IMR-90 (cell line): ENCODE measurements around the gene SLC25A38. TPM values are rescaled to one million over a fixed set of nuclear protein-coding genes. Genes with fewer than 3 reads are reported as not detected.

Source experiments
- ATAC-seq: fragments of 200-7000 bp; cut with Tn5 transposase; 2 replicates; pipeline ENCODE4 v1.9.1; 2020; ENCODE audit warnings: low read depth, mild to moderate bottlenecking, moderate library complexity
- BruUV-seq: library from RNA; stranded (reverse); fragments of 400-500 nt; replicated peaks from 2 replicates; lab custom pipeline; 2021; lab: Mats Ljungman, UMichigan
- CTCF ChIA-PET: fragments of 300-600 bp; formaldehyde crosslinking; extraction: SDS; loops from one replicate; lab custom pipeline; 2021; ENCODE audit warnings: antibody characterized with exemption; lab: Yijun Ruan, JAX
- POLR2A ChIA-PET: fragments of 300-600 bp; sonication (Branson Sonifier 250); formaldehyde crosslinking; loops from one replicate; lab custom pipeline; 2022; ENCODE audit warnings: antibody characterized with exemption; ENCODE audit not compliant: unreplicated experiment; lab: Charles Lee
- DNase-seq: peaks from one replicate; pipeline ENCODE4 v3.0.0; 2013
- H2AFZ ChIP-seq: replicated peaks from 2 replicates; pipeline ENCODE3; 2013; ENCODE audit warnings: low read length, mild to moderate bottlenecking; ENCODE audit not compliant: poor library complexity
- H2AK5ac ChIP-seq: 2 replicates; pipeline ENCODE4 v1.6.1; 2013; ENCODE audit warnings: low read depth, low read length, inconsistent platforms
- H2AK9ac ChIP-seq: replicated peaks from 2 replicates; pipeline ENCODE3; 2013; ENCODE audit warnings: mild to moderate bottlenecking, low read depth, low read length, moderate library complexity; ENCODE audit not compliant: poor library complexity
- H2BK120ac ChIP-seq: 2 replicates; pipeline ENCODE4 v1.6.1; 2013; ENCODE audit warnings: low read depth, low read length, inconsistent platforms
- H2BK15ac ChIP-seq: 3 replicates; pipeline ENCODE4 v1.6.1; 2013; ENCODE audit warnings: low read depth, low read length, inconsistent platforms
- H2BK20ac ChIP-seq: 2 replicates; pipeline ENCODE4 v1.6.1; 2013; ENCODE audit warnings: low read depth, mild to moderate bottlenecking, inconsistent platforms, low read length, moderate library complexity
- H2BK5ac ChIP-seq: 2 replicates; pipeline ENCODE4 v1.6.1; 2013; ENCODE audit warnings: mild to moderate bottlenecking, low read depth, low read length, inconsistent platforms; ENCODE audit not compliant: poor library complexity, severe bottlenecking
- H3K14ac ChIP-seq: replicated peaks from 2 replicates; pipeline ENCODE4 v1.6.1; 2013; ENCODE audit warnings: low read depth, low read length, inconsistent platforms
- H3K18ac ChIP-seq: 2 replicates; pipeline ENCODE4 v1.6.1; 2013; ENCODE audit warnings: low read depth, low read length, control low read depth
- H3K23ac ChIP-seq: 2 replicates; pipeline ENCODE4 v1.6.1; 2013; ENCODE audit warnings: low read depth, low read length, inconsistent platforms
- H3K27ac ChIP-seq: 2 replicates; pipeline ENCODE4 v1.5.1; 2013; ENCODE audit warnings: mild to moderate bottlenecking, control low read depth, low read length; ENCODE audit not compliant: insufficient read depth
- H3K27me3 ChIP-seq: 2 replicates; pipeline ENCODE4 v1.6.1; 2013; ENCODE audit warnings: low read length; ENCODE audit not compliant: control insufficient read depth, insufficient read depth
- H3K36me3 ChIP-seq: 2 replicates; pipeline ENCODE4 v1.6.1; 2013; ENCODE audit warnings: low read length, mixed read lengths; ENCODE audit not compliant: control insufficient read depth, insufficient read depth
- H3K4ac ChIP-seq: 2 replicates; pipeline ENCODE4 v1.6.1; 2013; ENCODE audit warnings: low read depth, low read length, inconsistent platforms
- H3K4me1 ChIP-seq: 2 replicates; pipeline ENCODE4 v1.6.1; 2013; ENCODE audit warnings: low read length, mixed read lengths; ENCODE audit not compliant: control insufficient read depth, insufficient read depth
- H3K4me2 ChIP-seq: 2 replicates; pipeline ENCODE4 v1.6.1; 2013; ENCODE audit warnings: low read depth, mild to moderate bottlenecking, control low read depth, low read length, moderate library complexity
- H3K4me3 ChIP-seq: 2 replicates; pipeline ENCODE4 v1.5.1; 2013; ENCODE audit warnings: low read depth, mild to moderate bottlenecking, control low read depth, low read length, moderate library complexity; ENCODE audit not compliant: insufficient read depth
- H3K56ac ChIP-seq: 2 replicates; pipeline ENCODE4 v1.6.1; 2013; ENCODE audit warnings: low read length, inconsistent platforms; ENCODE audit not compliant: insufficient read depth; ENCODE audit errors: extremely low read depth
- H3K79me1 ChIP-seq, 2 experiments: 2 replicates each; pipeline ENCODE4 v1.6.1; 2013; ENCODE audit warnings: low read length in 2 of 2, inconsistent platforms in 1 of 2, low read depth in 1 of 2
- H3K9ac ChIP-seq: 2 replicates; pipeline ENCODE4 v1.6.1; 2013; ENCODE audit warnings: low read depth, low read length, control low read depth
- H3K9me1 ChIP-seq: 2 replicates; pipeline ENCODE4 v1.6.1; 2013; ENCODE audit warnings: low read length, inconsistent platforms; ENCODE audit not compliant: insufficient read depth
- H3K9me3 ChIP-seq: 2 replicates; pipeline ENCODE4 v1.6.1; 2013; ENCODE audit warnings: low read length; ENCODE audit not compliant: control insufficient read depth, insufficient read depth
- H4K20me1 ChIP-seq: 2 replicates; pipeline ENCODE4 v1.6.1; 2013; ENCODE audit warnings: low read length, inconsistent platforms; ENCODE audit not compliant: insufficient read depth
- H4K5ac ChIP-seq: 2 replicates; pipeline ENCODE4 v1.6.1; 2013; ENCODE audit warnings: mild to moderate bottlenecking, low read depth, low read length, control low read depth
- H4K8ac ChIP-seq, 2 experiments: 2 replicates each; pipeline ENCODE4 v1.6.1; 2013; ENCODE audit warnings: low read depth in 2 of 2, low read length in 2 of 2, control low read depth in 1 of 2, inconsistent platforms in 1 of 2
- H4K91ac ChIP-seq: 2 replicates; pipeline ENCODE4 v1.6.1; 2013; ENCODE audit warnings: low read depth, low read length, inconsistent platforms; ENCODE audit not compliant: insufficient read depth
- BHLHE40 ChIP-seq: fragments of 150-350 bp; IDR thresholded peaks from 2 replicates; pipeline ENCODE4 v1.6.1; 2016; ENCODE audit warnings: mild to moderate bottlenecking, low read depth, low read length
- CEBPB ChIP-seq: IDR thresholded peaks from 2 replicates; pipeline ENCODE4 v1.6.1; 2012; ENCODE audit warnings: low read depth, low read length, improper control_type of control experiment
- CHD1 ChIP-seq: IDR thresholded peaks from 2 replicates; pipeline ENCODE4 v1.6.1; 2012; ENCODE audit warnings: low read depth, low read length, improper control_type of control experiment
- FOS ChIP-seq: fragments of 150-350 bp; IDR thresholded peaks from 2 replicates; pipeline ENCODE4 v1.6.1; 2016; ENCODE audit warnings: low read depth, low read length
- MAFK ChIP-seq: IDR thresholded peaks from 2 replicates; pipeline ENCODE4 v1.6.1; 2012; ENCODE audit warnings: low read depth, low read length, improper control_type of control experiment
- MAZ ChIP-seq: IDR thresholded peaks from 2 replicates; pipeline ENCODE4 v1.6.1; 2012; ENCODE audit warnings: low read depth, mild to moderate bottlenecking, low read length, improper control_type of control experiment, moderate library complexity, borderline replicate concordance
- MXI1 ChIP-seq: IDR thresholded peaks from 2 replicates; pipeline ENCODE4 v1.6.1; 2012; ENCODE audit warnings: low read depth, mild to moderate bottlenecking, low read length, moderate library complexity, borderline replicate concordance
- NFE2L2 ChIP-seq: fragments of 150-350 bp; IDR thresholded peaks from 2 replicates; pipeline ENCODE4 v1.6.1; 2016; ENCODE audit warnings: low read depth, mild to moderate bottlenecking, low read length
- POLR2A ChIP-seq: IDR thresholded peaks from 2 replicates; pipeline ENCODE4 v1.6.1; 2012; ENCODE audit warnings: mild to moderate bottlenecking, low read depth, low read length
- RAD21 ChIP-seq: IDR thresholded peaks from 2 replicates; pipeline ENCODE4 v1.6.1; 2012; ENCODE audit warnings: low read length, improper control_type of control experiment
- RCOR1 ChIP-seq: IDR thresholded peaks from 2 replicates; pipeline ENCODE4 v1.6.1; 2012; ENCODE audit warnings: mild to moderate bottlenecking, low read length, improper control_type of control experiment; ENCODE audit not compliant: insufficient replicate concordance
- RFX5 ChIP-seq: IDR thresholded peaks from 2 replicates; pipeline ENCODE4 v1.8.0; 2012; ENCODE audit warnings: low read depth, mild to moderate bottlenecking, low read length, moderate library complexity
- SMC3 ChIP-seq: fragments of 150-350 bp; IDR thresholded peaks from 2 replicates; pipeline ENCODE4 v1.6.1; 2016; ENCODE audit warnings: low read depth, mild to moderate bottlenecking, antibody characterized with exemption, low read length, moderate library complexity
- whole genome bisulfite sequencing, 2 experiments: methylation state at CpG; one replicate each; pipeline versions ENCODE4 v1.1.5 to v1.1.7; 2013; ENCODE audit warnings: missing lambda C conversion rate in 2 of 2; ENCODE audit not compliant: insufficient read length in 1 of 2; ENCODE audit errors: extremely low coverage in 2 of 2; 5-methylcytosine and 5-hydroxymethylcytosine counted together
- dilution Hi-C: fragments of 300-500 bp; cut with HindIII; formaldehyde crosslinking; loops from one replicate; pipeline ENCODE4 v1.14.3; 2018; ENCODE audit warnings: low sequenced_read_pairs; ENCODE audit not compliant: unreplicated experiment
- in situ Hi-C: fragments of 300-500 bp; cut with MboI; formaldehyde crosslinking; loops from 3 replicates; pipeline ENCODE4 v1.14.3; 2019; ENCODE audit warnings: low sequenced_read_pairs, inconsistent platforms, mixed read lengths
- intact Hi-C: fragments of 100-400 bp; cut with micrococcal nuclease; formaldehyde crosslinking; loops from 2 replicates; pipeline ENCODE4 v1.10.0; 2022
- polyA plus RNA-seq, 3 experiments: library from polyadenylated mRNA; depleted of rRNA; stranded (reverse); fragments of >200 nt; gene quantifications; 2 replicates each; pipeline ENCODE4 v1.2.3, GENCODE V29; 2012; ENCODE audit warnings: low replicate concordance in 1 of 3
- total RNA-seq: library from RNA; depleted of rRNA; stranded (reverse); fragments of >200 nt; gene quantifications from 2 replicates; pipeline ENCODE4 v1.2.3, GENCODE V29; 2012
- TF ChIP-seq, protein P1 (sequence below): fragments of 150-350 bp; IDR thresholded peaks from 2 replicates; pipeline ENCODE4 v1.6.1; 2017; ENCODE audit warnings: mild to moderate bottlenecking, antibody characterized with exemption, low read length, low read depth
- TF ChIP-seq, protein P2 (sequence below): fragments of 150-350 bp; IDR thresholded peaks from 2 replicates; pipeline ENCODE4 v1.6.1; 2016; ENCODE audit warnings: low read depth, mild to moderate bottlenecking, low read length, moderate library complexity, borderline replicate concordance
- TF ChIP-seq, protein P3 (sequence below): conservative IDR thresholded peaks from 2 replicates; pipeline ENCODE4 v1.5.1; 2012; ENCODE audit warnings: mild to moderate bottlenecking, low read depth, low read length, improper control_type of control experiment

The SLC25A38 gene
- total and polyA plus RNA-seq, 2 of the 4 experiments (the other 2 are of a cell fraction), result 17.4 to 22.6 TPM

DNA sequence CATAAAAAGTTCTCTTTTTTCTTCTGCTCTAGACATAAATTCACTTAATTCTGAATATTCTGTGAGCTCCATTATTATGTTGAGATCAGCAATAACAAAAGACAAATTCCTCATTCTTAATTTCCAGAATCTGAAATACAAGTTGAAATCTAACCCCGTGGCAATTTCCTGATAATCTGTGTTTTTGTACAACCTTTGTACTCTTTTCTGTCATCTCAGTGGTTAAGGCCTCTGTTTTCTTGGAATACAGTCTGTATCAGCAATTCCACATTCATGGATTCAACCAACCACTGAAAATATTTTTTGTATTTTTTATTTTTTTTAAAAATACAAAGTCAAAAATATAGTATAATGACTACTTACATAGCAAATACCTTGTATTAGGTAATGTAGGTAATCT lies 45.0 kb upstream of the SLC25A38 start:
- ATAC-seq (no peak), DNase-seq (no peak)
- Histone ChIP-seq H3K9me3 (no peaks in the 10 kb centered on the region), H4K91ac (no peak overlapping the region), H2AK5ac (no peak overlapping the region), H3K18ac (no peak overlapping the region), H2BK15ac (no peak overlapping the region), H2BK5ac (no peak overlapping the region), H4K8ac (no peak overlapping the region), H3K4ac (no peak overlapping the region), H2AK9ac (no peak overlapping the region), H3K56ac (no peak overlapping the region), H3K79me1 (no peaks in the 10 kb centered on the region), H3K4me2 (no peak overlapping the region), H3K36me3 (no peaks in the 10 kb centered on the region), H3K27ac (no peak overlapping the region), H3K23ac (no peak overlapping the region), H3K14ac (no peak overlapping the region), H3K4me3 (no peak overlapping the region), H2BK120ac (no peak overlapping the region), H2AFZ (no peak overlapping the region), H3K27me3 (no peaks in the 10 kb centered on the region), H3K9ac (no peak overlapping the region), H3K9me1 (no peaks in the 10 kb centered on the region), H2BK20ac (no peak overlapping the region), H4K5ac (no peak overlapping the region), H3K4me1 (no peaks in the 10 kb centered on the region), H4K20me1 (no peaks in the 10 kb centered on the region)
- CTCF ChIA-PET, result no interaction called here
- intact Hi-C loops (no loop called here), dilution Hi-C loops (no loop called here), in situ Hi-C loops (no loop called here)
- no peak for TF ChIP-seq MAZ
- no peak for TF ChIP-seq CHD1
- TF ChIP-seq FOS, result no peak
- no peak for TF ChIP-seq MXI1
- no peak for TF ChIP-seq POLR2A
- TF ChIP-seq RCOR1, result no peak
- TF ChIP-seq RAD21, result no peak
- TF ChIP-seq, protein P1, sequence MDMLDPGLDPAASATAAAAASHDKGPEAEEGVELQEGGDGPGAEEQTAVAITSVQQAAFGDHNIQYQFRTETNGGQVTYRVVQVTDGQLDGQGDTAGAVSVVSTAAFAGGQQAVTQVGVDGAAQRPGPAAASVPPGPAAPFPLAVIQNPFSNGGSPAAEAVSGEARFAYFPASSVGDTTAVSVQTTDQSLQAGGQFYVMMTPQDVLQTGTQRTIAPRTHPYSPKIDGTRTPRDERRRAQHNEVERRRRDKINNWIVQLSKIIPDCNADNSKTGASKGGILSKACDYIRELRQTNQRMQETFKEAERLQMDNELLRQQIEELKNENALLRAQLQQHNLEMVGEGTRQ, result no peak
- TF ChIP-seq, protein P2, sequence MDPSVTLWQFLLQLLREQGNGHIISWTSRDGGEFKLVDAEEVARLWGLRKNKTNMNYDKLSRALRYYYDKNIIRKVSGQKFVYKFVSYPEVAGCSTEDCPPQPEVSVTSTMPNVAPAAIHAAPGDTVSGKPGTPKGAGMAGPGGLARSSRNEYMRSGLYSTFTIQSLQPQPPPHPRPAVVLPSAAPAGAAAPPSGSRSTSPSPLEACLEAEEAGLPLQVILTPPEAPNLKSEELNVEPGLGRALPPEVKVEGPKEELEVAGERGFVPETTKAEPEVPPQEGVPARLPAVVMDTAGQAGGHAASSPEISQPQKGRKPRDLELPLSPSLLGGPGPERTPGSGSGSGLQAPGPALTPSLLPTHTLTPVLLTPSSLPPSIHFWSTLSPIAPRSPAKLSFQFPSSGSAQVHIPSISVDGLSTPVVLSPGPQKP, result no peak
- no peak for TF ChIP-seq BHLHE40
- no peak for TF ChIP-seq SMC3
- no peak for TF ChIP-seq CEBPB
- TF ChIP-seq, protein P3, sequence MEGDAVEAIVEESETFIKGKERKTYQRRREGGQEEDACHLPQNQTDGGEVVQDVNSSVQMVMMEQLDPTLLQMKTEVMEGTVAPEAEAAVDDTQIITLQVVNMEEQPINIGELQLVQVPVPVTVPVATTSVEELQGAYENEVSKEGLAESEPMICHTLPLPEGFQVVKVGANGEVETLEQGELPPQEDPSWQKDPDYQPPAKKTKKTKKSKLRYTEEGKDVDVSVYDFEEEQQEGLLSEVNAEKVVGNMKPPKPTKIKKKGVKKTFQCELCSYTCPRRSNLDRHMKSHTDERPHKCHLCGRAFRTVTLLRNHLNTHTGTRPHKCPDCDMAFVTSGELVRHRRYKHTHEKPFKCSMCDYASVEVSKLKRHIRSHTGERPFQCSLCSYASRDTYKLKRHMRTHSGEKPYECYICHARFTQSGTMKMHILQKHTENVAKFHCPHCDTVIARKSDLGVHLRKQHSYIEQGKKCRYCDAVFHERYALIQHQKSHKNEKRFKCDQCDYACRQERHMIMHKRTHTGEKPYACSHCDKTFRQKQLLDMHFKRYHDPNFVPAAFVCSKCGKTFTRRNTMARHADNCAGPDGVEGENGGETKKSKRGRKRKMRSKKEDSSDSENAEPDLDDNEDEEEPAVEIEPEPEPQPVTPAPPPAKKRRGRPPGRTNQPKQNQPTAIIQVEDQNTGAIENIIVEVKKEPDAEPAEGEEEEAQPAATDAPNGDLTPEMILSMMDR, result no peak
- no peak for TF ChIP-seq RFX5
- TF ChIP-seq NFE2L2, result no peak
- no peak for TF ChIP-seq MAFK
- 20% methylated on average over 1 of the region's 1 CpG; no CpG with 5 or more reads in 1 of the 2 experiments for WGBS, 2 experiments
- POLR2A ChIA-PET, result no interaction called here
- BruUV-seq, result no TSS peak
